ENCODE results near the gene ALOXE3.

ALOXE3 gene

GRCh38 chr17:8053600-8053999, 64.7 kb downstream of the ALOXE3 start:
- no peak for TF ChIP-seq CTCF (IDR thresholded peaks at IDR 0.05; ENCODE audit: control extremely low read depth, extremely low read depth, low read depth, missing control alignments)
- CTCF ChIA-PET, result interaction anchor here (0.9 to 1.6 kb wide), 2 partner anchors 17 to 121 kb away, joined by 3 to 4 read pairs; no protein-coding TSS in a partner anchor

GRCh38 chr17:8052256-8053252, 65.8 kb downstream of the ALOXE3 start:
- POLR2A ChIA-PET, result no interaction called here
- CTCF ChIA-PET, result interaction anchor here (0.7 to 1.6 kb wide), 4 partner anchors 8 to 64 kb away, joined by 3 to 4 read pairs (median 3); no protein-coding TSS in a partner anchor
- TF ChIP-seq CTCF (IDR thresholded peaks at IDR 0.05; ENCODE audit: control extremely low read depth, extremely low read depth, low read depth, missing control alignments), result no peak
- no peak for DNase-seq (ENCODE audit: extremely low spot score)

More at GRCh38 chr17:8053600-8053999, 64.7 kb downstream of the ALOXE3 start:
- POLR2A ChIA-PET, result no interaction called here
- no peak for DNase-seq (ENCODE audit: extremely low spot score)

- POLR2A ChIA-PET, result no interaction called here
- CTCF ChIA-PET, result interaction anchor here (0.7 to 1.5 kb wide), 3 partner anchors 9 to 63 kb away, joined by 3 read pairs; no protein-coding TSS in a partner anchor
- DNase-seq (ENCODE audit: extremely low spot score), result no peak
- no peak for TF ChIP-seq CTCF (IDR thresholded peaks at IDR 0.05; ENCODE audit: control extremely low read depth, extremely low read depth, low read depth, missing control alignments)
Measured at GRCh38 chr17:8051831-8052230, 66.5 kb downstream of the ALOXE3 start.

- DNase-seq (ENCODE audit: extremely low spot score), result no peak
- TF ChIP-seq CTCF (IDR thresholded peaks at IDR 0.05; ENCODE audit: control extremely low read depth, extremely low read depth, low read depth, missing control alignments), result no peak
- POLR2A ChIA-PET, result no interaction called here
- CTCF ChIA-PET, result interaction anchor here (1.2 to 1.4 kb wide), 2 partner anchors 7 to 9 kb away, joined by 3 read pairs; no protein-coding TSS in a partner anchor
Measured at GRCh38 chr17:8048736-8049135, 69.6 kb downstream of the ALOXE3 start.

GRCh38 chr17:8048236-8048635, 70.1 kb downstream of the ALOXE3 start:
- POLR2A ChIA-PET, result interaction anchor here (0.6 kb wide), 1 partner anchor 183 kb away, joined by 3 read pairs; no protein-coding TSS in a partner anchor
- no peak for TF ChIP-seq CTCF (IDR thresholded peaks at IDR 0.05; ENCODE audit: control extremely low read depth, extremely low read depth, low read depth, missing control alignments)
- DNase-seq (ENCODE audit: extremely low spot score), result no peak
- CTCF ChIA-PET, result interaction anchor here (0.6 to 2.0 kb wide), 3 partner anchors 9 to 45 kb away, joined by 3 to 8 read pairs (median 5); no protein-coding TSS in a partner anchor

GRCh38 chr17:8047769-8048110, 70.6 kb downstream of the ALOXE3 start:
- no peak for TF ChIP-seq CTCF (IDR thresholded peaks at IDR 0.05; ENCODE audit: control extremely low read depth, extremely low read depth, low read depth, missing control alignments)
- CTCF ChIA-PET, result interaction anchor here (0.6 to 2.0 kb wide), 4 partner anchors 9 to 45 kb away, joined by 3 to 8 read pairs (median 4); no protein-coding TSS in a partner anchor
- DNase-seq (ENCODE audit: extremely low spot score), result no peak
- POLR2A ChIA-PET, result interaction anchor here (0.6 kb wide), 1 partner anchor 182 kb away, joined by 3 read pairs; no protein-coding TSS in a partner anchor
